OCI-LY7 (cell line): ENCODE results near the gene ICAM1. TPM values are rescaled to one million over a fixed set of nuclear protein-coding genes. Genes with fewer than 3 reads are reported as not detected.

ENCODE experiments used
- BruUV-seq: library from RNA; stranded (reverse); fragments of 400-500 nt; replicated peaks from 2 replicates; lab custom pipeline; 2021; lab: Mats Ljungman, UMichigan
- CTCF ChIA-PET: fragments of 300-600 bp; sonication (Branson Sonifier 250); formaldehyde crosslinking; loops from one replicate; lab custom pipeline; 2022; ENCODE audit warnings: antibody characterized with exemption; ENCODE audit not compliant: unreplicated experiment; lab: Charles Lee
- POLR2A ChIA-PET: fragments of 300-600 bp; sonication (Branson Sonifier 250); formaldehyde crosslinking; loops from one replicate; lab custom pipeline; 2022; ENCODE audit warnings: antibody characterized with exemption; lab: Charles Lee
- DNase-seq: peaks from one replicate; pipeline ENCODE4 v3.0.0-alpha.2; 2015; ENCODE audit warnings: low spot score
- H2AFZ ChIP-seq: fragments of 200-600 bp; sonication (generic), shearing (Covaris generic); 2 replicates; pipeline ENCODE4 v1.6.1; 2014; ENCODE audit warnings: mild to moderate bottlenecking, antibody characterized with exemption, low read length, moderate library complexity
- H3K27ac ChIP-seq: fragments of 200-600 bp; sonication (generic); 2 replicates; pipeline ENCODE4 v1.5.1; 2014; ENCODE audit warnings: mixed run types, low read depth, mild to moderate bottlenecking, moderate library complexity, low read length, inconsistent platforms; ENCODE audit not compliant: poor library complexity, severe bottlenecking
- H3K36me3 ChIP-seq: fragments of 200-600 bp; sonication (generic); 2 replicates; pipeline ENCODE4 v1.6.1; 2014; ENCODE audit warnings: mild to moderate bottlenecking, antibody characterized with exemption, low read length, moderate library complexity, mixed read lengths; ENCODE audit not compliant: insufficient read depth
- H3K4me1 ChIP-seq: fragments of 200-600 bp; sonication (generic); 2 replicates; pipeline ENCODE4 v1.5.1; 2014; ENCODE audit warnings: mild to moderate bottlenecking, low read length; ENCODE audit not compliant: insufficient read depth, poor library complexity, severe bottlenecking
- H3K4me2 ChIP-seq: fragments of 200-600 bp; sonication (generic); 2 replicates; pipeline ENCODE4 v1.6.1; 2014; ENCODE audit warnings: mild to moderate bottlenecking, low read length
- H3K4me3 ChIP-seq: fragments of 200-600 bp; sonication (generic); 2 replicates; pipeline ENCODE4 v1.5.1; 2014; ENCODE audit warnings: mild to moderate bottlenecking, low read depth, low read length; ENCODE audit not compliant: poor library complexity, severe bottlenecking
- H3K79me2 ChIP-seq: fragments of 200-600 bp; sonication (generic); 2 replicates; pipeline ENCODE4 v1.6.1; 2016; ENCODE audit warnings: low read depth, mild to moderate bottlenecking, low read length, moderate library complexity, mixed read lengths; ENCODE audit not compliant: insufficient read depth
- H3K9me2 ChIP-seq: fragments of 200-600 bp; sonication (generic); 2 replicates; pipeline ENCODE4 v1.6.1; 2016; ENCODE audit warnings: mild to moderate bottlenecking, low read length, mixed read lengths; ENCODE audit not compliant: insufficient read depth
- H3K9me3 ChIP-seq: fragments of 200-600 bp; sonication (generic); 2 replicates; pipeline ENCODE4 v1.6.1; 2014; ENCODE audit warnings: mild to moderate bottlenecking, mixed run types, low read length, mixed read lengths
- H4K20me1 ChIP-seq: fragments of 200-600 bp; sonication (generic); 2 replicates; pipeline ENCODE4 v1.6.1; 2014; ENCODE audit warnings: mild to moderate bottlenecking, antibody characterized with exemption, low read length, moderate library complexity, mixed read lengths; ENCODE audit not compliant: insufficient read depth
- CTCF ChIP-seq: fragments of 200-600 bp; sonication (generic); conservative IDR thresholded peaks from 2 replicates; pipeline ENCODE4 v1.5.1; 2014; ENCODE audit warnings: mild to moderate bottlenecking, antibody characterized with exemption, low read length, moderate library complexity, mixed read lengths
- EZH2phosphoT487 ChIP-seq: fragments of 200-600 bp; sonication (generic); IDR thresholded peaks from 2 replicates; pipeline ENCODE4 v1.6.1; 2018; ENCODE audit warnings: low read depth, borderline replicate concordance, mild to moderate bottlenecking, mixed run types, antibody characterized with exemption, low read length, moderate library complexity, mixed read lengths
- intact Hi-C: fragments of 100-400 bp; cut with micrococcal nuclease; formaldehyde crosslinking; loops from one replicate; pipeline ENCODE4 v1.10.0; 2022; ENCODE audit not compliant: unreplicated experiment
- total RNA-seq, 2 experiments: library from RNA; depleted of rRNA in 1 of 2; stranded (reverse); fragments of >200 nt in 1 of 2; shearing (Covaris generic) in 1 of 2; gene quantifications; 2 replicates each; pipeline ENCODE4 v1.2.3, GENCODE V29; 2014 to 2022

Gene ICAM1
- total RNA-seq, 2 experiments from 2014 or later = 12.0 to 13.4 TPM

GRCh38 chr19:10228393-10228792 is 42.5 kb upstream of the ICAM1 start:
- TF ChIP-seq EZH2phosphoT487 = no peak
- TF ChIP-seq CTCF = no peak
- H4K20me1 ChIP-seq = no peaks in the 10 kb centered on the region
- H3K4me2 ChIP-seq = peak overlapping the region; percentile 95
- no peaks in the 10 kb centered on the region for H3K9me3 ChIP-seq
- intact Hi-C loops = no loop called here
- ChIA-PET CTCF (interaction anchor here (1.6 to 1.8 kb wide), 2 partner anchors 16 to 21 kb away, joined by 4 to 6 read pairs; no protein-coding TSS in a partner anchor), POLR2A (interaction anchor here (1.0 kb wide), 2 partner anchors 8 to 14 kb away, joined by 4 read pairs; no protein-coding TSS in a partner anchor)
- peaks cover 64% of the 10 kb centered on the region for H3K36me3 ChIP-seq
- peak overlapping the region; percentile 95 for H3K27ac ChIP-seq
- H2AFZ ChIP-seq = no peak overlapping the region
- peaks cover 82% of the 10 kb centered on the region for H3K4me1 ChIP-seq
- no peaks in the 10 kb centered on the region for H3K9me2 ChIP-seq
- peaks cover 92% of the 10 kb centered on the region for H3K79me2 ChIP-seq
- BruUV-seq = no TSS peak
- H3K4me3 ChIP-seq = peak overlapping the region; percentile 95
- peak; percentile 54 for DNase-seq

GRCh38 chr19:10228920-10229319 is 42.0 kb upstream of the ICAM1 start:
- intact Hi-C loops = loop anchor here (1.0 kb wide), 1 partner anchor 21 kb away; no protein-coding TSS in a partner anchor
- H3K4me3 ChIP-seq = peak overlapping the region; percentile 95
- H3K27ac ChIP-seq = peak overlapping the region; percentile 95

More at GRCh38 chr19:10228920-10229319, 42.0 kb upstream of the ICAM1 start:
- no peaks in the 10 kb centered on the region for H4K20me1 ChIP-seq
- peak; percentile 80 for DNase-seq
- peaks cover 59% of the 10 kb centered on the region for H3K36me3 ChIP-seq
- BruUV-seq = no TSS peak
- no peaks in the 10 kb centered on the region for H3K9me2 ChIP-seq
- H2AFZ ChIP-seq = no peak overlapping the region
- ChIA-PET POLR2A (interaction anchor here (0.5 to 1.0 kb wide), 3 partner anchors 9 to 14 kb away, joined by 3 to 4 read pairs (median 4); no protein-coding TSS in a partner anchor), CTCF (interaction anchor here (1.6 kb wide), 1 partner anchor 21 kb away, joined by 6 read pairs; no protein-coding TSS in a partner anchor)
- H3K4me1 ChIP-seq = peaks cover 82% of the 10 kb centered on the region
- H3K79me2 ChIP-seq = peaks cover 89% of the 10 kb centered on the region
- peak overlapping the region; percentile 95 for H3K4me2 ChIP-seq
- TF ChIP-seq CTCF (peak; percentile 84), EZH2phosphoT487 (no peak)
- no peaks in the 10 kb centered on the region for H3K9me3 ChIP-seq
